Measurements from ENCODE around the gene ZNF227. TPM values are rescaled to one million over a fixed set of nuclear protein-coding genes. Genes with fewer than 3 reads are reported as not detected.
"Not testable (repeated sequence)": the region's sequence is repeated elsewhere in the genome, so short reads cannot be mapped to it uniquely, and the experiment has no call there.

ZNF227 gene
- total RNA-seq, 4 donors from 2014 or later = 19.7 to 43.8 (median 29.2) TPM

DNA sequence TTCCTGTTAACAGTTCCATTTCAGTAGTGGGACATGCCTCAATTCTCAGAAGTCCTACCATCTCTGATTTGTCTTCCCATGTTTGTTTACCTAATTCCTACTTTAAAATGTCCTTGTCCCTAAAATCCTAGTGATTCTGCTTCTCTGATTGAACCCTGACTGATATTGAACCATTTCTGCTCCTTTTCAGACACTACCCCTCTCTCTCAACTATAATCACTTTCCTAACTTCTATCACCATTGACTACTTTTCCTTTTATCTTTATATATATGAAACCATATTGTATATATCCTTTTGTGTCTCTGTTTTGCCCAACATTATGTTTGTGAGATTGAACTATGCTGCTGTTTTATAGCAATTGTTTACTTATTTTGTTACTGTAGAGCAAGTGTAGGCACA lies 15.6 kb upstream of the ZNF227 start:
- intact Hi-C loops (cut with DNase I; ENCODE audit: low total_unique reads) = no loop called here
- Histone ChIP-seq H3K27ac (no peak overlapping the region), H3K9me3 (peaks cover 0 to 10% of the 10 kb centered on the region in 2 donors), H3K4me1 (no peaks in the 10 kb centered on the region), H3K27me3 (no peaks in the 10 kb centered on the region), H3K36me3 (no peaks in the 10 kb centered on the region), H3K4me3 (no peak overlapping the region)
- DNase-seq = no peak
- TF ChIP-seq, protein P1, sequence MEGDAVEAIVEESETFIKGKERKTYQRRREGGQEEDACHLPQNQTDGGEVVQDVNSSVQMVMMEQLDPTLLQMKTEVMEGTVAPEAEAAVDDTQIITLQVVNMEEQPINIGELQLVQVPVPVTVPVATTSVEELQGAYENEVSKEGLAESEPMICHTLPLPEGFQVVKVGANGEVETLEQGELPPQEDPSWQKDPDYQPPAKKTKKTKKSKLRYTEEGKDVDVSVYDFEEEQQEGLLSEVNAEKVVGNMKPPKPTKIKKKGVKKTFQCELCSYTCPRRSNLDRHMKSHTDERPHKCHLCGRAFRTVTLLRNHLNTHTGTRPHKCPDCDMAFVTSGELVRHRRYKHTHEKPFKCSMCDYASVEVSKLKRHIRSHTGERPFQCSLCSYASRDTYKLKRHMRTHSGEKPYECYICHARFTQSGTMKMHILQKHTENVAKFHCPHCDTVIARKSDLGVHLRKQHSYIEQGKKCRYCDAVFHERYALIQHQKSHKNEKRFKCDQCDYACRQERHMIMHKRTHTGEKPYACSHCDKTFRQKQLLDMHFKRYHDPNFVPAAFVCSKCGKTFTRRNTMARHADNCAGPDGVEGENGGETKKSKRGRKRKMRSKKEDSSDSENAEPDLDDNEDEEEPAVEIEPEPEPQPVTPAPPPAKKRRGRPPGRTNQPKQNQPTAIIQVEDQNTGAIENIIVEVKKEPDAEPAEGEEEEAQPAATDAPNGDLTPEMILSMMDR (IDR thresholded peaks at IDR 0.05) = no peak
- TF ChIP-seq POLR2A (IDR thresholded peaks at IDR 0.05) = no peak

DNA sequence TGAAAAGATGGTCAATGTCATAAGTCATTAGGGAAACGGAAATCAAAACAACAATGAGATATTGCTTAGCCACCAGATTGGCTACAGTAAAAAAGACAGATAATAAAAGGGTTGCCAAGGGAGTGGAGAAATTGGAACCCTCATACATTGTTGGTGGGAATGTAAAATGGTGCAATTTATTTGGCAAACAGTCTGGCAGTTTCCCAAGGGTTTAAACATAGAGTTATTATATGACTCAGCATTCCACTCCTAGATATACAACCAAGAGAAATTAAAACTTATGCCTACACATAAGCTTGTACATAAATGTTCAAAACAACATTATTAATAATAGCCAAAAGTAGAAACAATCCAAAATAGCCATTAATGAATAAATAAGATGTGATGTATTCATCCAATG lies 9.9 kb upstream of the ZNF227 start:
- TF ChIP-seq, protein P1 (IDR thresholded peaks at IDR 0.05) = no peak
- TF ChIP-seq POLR2A (IDR thresholded peaks at IDR 0.05) = no peak
- intact Hi-C loops (cut with DNase I; ENCODE audit: low total_unique reads) = no loop called here

DNA sequence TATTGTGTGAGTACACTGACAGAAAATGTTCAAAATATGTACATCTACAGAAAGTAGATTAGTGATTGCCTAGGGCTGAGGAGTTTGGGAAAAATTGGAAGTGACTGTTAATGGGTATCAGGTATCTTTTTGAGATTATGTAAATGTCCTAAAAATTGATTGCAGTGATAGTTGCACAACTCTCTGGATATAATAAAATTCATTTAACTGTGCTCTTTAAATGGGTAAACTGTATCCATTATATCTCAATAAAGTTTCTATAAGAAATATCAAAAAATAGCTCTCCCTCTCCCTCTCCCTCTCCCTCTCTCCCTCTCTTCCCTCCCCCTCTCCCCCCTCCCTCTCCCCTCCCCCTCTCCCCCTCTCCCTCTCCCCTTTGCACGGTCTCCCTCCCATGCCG lies 9.4 kb upstream of the ZNF227 start:
- no peaks in the 10 kb centered on the region for H3K27me3 ChIP-seq
- intact Hi-C loops (cut with DNase I; ENCODE audit: low total_unique reads) = no loop called here
- H3K4me1 ChIP-seq = no peaks in the 10 kb centered on the region
- TF ChIP-seq, protein P1 (IDR thresholded peaks at IDR 0.05) = no peak
- TF ChIP-seq POLR2A (IDR thresholded peaks at IDR 0.05) = no peak
- DNase-seq = no peak
- H3K27ac ChIP-seq = no peak overlapping the region
- no peak overlapping the region for H3K4me3 ChIP-seq
- peaks cover 0 to 13% of the 10 kb centered on the region in 2 donors for H3K9me3 ChIP-seq
- no peaks in the 10 kb centered on the region for H3K36me3 ChIP-seq

More for the DNA sequence above, 9.9 kb upstream of the ZNF227 start:
- no peak for DNase-seq
- Histone ChIP-seq H3K9me3 (peaks cover 0 to 13% of the 10 kb centered on the region in 2 donors), H3K36me3 (no peaks in the 10 kb centered on the region), H3K4me1 (no peaks in the 10 kb centered on the region), H3K27me3 (no peaks in the 10 kb centered on the region), H3K27ac (no peak overlapping the region), H3K4me3 (no peak overlapping the region)

DNA sequence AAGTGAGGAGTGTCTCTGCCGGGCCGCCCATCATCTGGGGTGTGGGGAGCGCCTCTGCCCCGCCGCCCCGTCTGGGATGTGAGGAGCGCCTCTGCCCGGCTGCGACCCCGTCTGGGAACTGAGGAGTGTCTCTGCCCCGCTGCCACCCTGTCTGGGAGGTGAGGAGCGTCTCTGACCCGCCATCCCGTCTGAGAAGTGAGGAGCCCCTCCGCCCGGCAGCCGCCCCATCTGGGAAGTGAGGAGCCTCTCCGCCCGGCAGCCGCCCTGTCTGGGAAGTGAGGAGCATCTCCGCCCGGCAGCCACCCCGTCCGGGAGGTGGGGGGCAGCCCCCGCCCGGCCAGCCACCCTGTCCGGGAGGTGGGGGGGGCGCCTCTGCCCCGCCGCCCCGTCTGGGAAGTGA lies 8.5 kb upstream of the ZNF227 start:
- H3K27me3 ChIP-seq; H3K4me3 ChIP-seq; H3K36me3 ChIP-seq; DNase-seq; H3K4me1 ChIP-seq; intact Hi-C loops (cut with DNase I; ENCODE audit: low total_unique reads); H3K27ac ChIP-seq: not testable (repeated sequence)
- H3K9me3 ChIP-seq = peaks cover 0 to 13% of the 10 kb centered on the region in 2 donors

DNA sequence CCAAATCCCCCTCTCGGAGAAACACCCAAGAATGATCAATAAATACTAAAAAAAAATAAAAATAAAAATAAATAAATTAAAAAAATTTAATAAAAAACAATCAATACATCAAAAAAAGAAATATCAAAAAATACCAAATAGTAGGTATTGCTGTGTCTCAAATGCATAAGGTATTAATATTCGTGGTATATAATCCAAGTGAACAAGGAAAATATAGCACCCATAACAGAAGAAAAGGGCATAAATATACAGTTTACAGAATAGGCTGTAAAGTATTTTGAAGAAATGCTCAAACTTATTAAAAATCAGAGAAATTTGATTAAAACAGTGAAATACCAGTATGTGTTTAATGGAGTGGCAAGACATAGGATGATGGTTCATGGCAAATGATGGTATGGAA lies 7.6 kb upstream of the ZNF227 start:
- Histone ChIP-seq H3K4me1 (no peaks in the 10 kb centered on the region), H3K36me3 (no peaks in the 10 kb centered on the region), H3K27ac (no peak overlapping the region), H3K4me3 (no peak overlapping the region), H3K9me3 (peaks cover 0 to 13% of the 10 kb centered on the region in 2 donors), H3K27me3 (no peaks in the 10 kb centered on the region)
- no peak for DNase-seq
- TF ChIP-seq, protein P1 (IDR thresholded peaks at IDR 0.05) = no peak
- TF ChIP-seq POLR2A (IDR thresholded peaks at IDR 0.05) = no peak
- intact Hi-C loops (cut with DNase I; ENCODE audit: low total_unique reads) = no loop called here

Measured in uterus (tissue), 4 donors.